ENCODE measurements around the gene TBC1D22A.
"Not testable (repeated sequence)": the region's sequence is repeated elsewhere in the genome, so short reads cannot be mapped to it uniquely, and the experiment has no call there.

TBC1D22A gene

GRCh38 chr22:46972901-46973831 is 210.7 kb downstream of the TBC1D22A start:
- no peak for DNase-seq (ENCODE audit: low read depth)

GRCh38 chr22:46974077-46974476 is 211.6 kb downstream of the TBC1D22A start:
- no peak for DNase-seq (ENCODE audit: low read depth)

- DNase-seq (ENCODE audit: low read depth) = no peak
Measured at GRCh38 chr22:46974631-46975585, 212.5 kb downstream of the TBC1D22A start.

GRCh38 chr22:46976143-46976542 is 213.7 kb downstream of the TBC1D22A start:
- no peak for DNase-seq (ENCODE audit: low read depth)

- DNase-seq (ENCODE audit: low read depth) = no peak
Measured at GRCh38 chr22:46976598-46976997, 214.1 kb downstream of the TBC1D22A start.

GRCh38 chr22:46977656-46978343 is 215.3 kb downstream of the TBC1D22A start:
- no peak for DNase-seq (ENCODE audit: low read depth)

GRCh38 chr22:46978668-46979067 is 216.2 kb downstream of the TBC1D22A start:
- not testable (repeated sequence) for DNase-seq (ENCODE audit: low read depth)

GRCh38 chr22:46979506-46979905 is 217.1 kb downstream of the TBC1D22A start:
- no peak for DNase-seq (ENCODE audit: low read depth)

- DNase-seq (ENCODE audit: low read depth) = no peak
Measured at GRCh38 chr22:46980392-46980791, 217.9 kb downstream of the TBC1D22A start.

GRCh38 chr22:46982635-46983034 is 220.2 kb downstream of the TBC1D22A start:
- no peak for DNase-seq (ENCODE audit: low read depth)

- DNase-seq (ENCODE audit: low read depth) = no peak
Measured at GRCh38 chr22:46983046-46983445, 220.6 kb downstream of the TBC1D22A start.

- peak; percentile 74 for DNase-seq (ENCODE audit: low read depth)
Measured at GRCh38 chr22:46984751-46985506, 222.5 kb downstream of the TBC1D22A start.

- no peak for DNase-seq (ENCODE audit: low read depth)
Measured at GRCh38 chr22:46985507-46985882, 223.0 kb downstream of the TBC1D22A start.

- no peak for DNase-seq (ENCODE audit: low read depth)
Measured at GRCh38 chr22:46986788-46987187, 224.3 kb downstream of the TBC1D22A start.

GRCh38 chr22:46990937-46991550 is 228.6 kb downstream of the TBC1D22A start:
- DNase-seq (ENCODE audit: low read depth) = no peak

GRCh38 chr22:46991666-46992065 is 229.2 kb downstream of the TBC1D22A start:
- no peak for DNase-seq (ENCODE audit: low read depth)

GRCh38 chr22:46992121-46992731 is 229.8 kb downstream of the TBC1D22A start:
- no peak for DNase-seq (ENCODE audit: low read depth)

- DNase-seq (ENCODE audit: low read depth) = no peak
Measured at GRCh38 chr22:46993633-46994032, 231.2 kb downstream of the TBC1D22A start.

- DNase-seq (ENCODE audit: low read depth) = no peak
Measured at GRCh38 chr22:46994265-46994664, 231.8 kb downstream of the TBC1D22A start.

GRCh38 chr22:46994983-46995382 is 232.5 kb downstream of the TBC1D22A start:
- no peak for DNase-seq (ENCODE audit: low read depth)

Measured in iris pigment epithelial cell (primary cell).